ENCODE results near the gene RGS14. TPM values are rescaled to one million over a fixed set of nuclear protein-coding genes. Genes with fewer than 3 reads are reported as not detected.

Gene RGS14
- total RNA-seq, 3 donors from 2014 or later = 43.7 to 62.3 (median 46.2) TPM

DNA sequence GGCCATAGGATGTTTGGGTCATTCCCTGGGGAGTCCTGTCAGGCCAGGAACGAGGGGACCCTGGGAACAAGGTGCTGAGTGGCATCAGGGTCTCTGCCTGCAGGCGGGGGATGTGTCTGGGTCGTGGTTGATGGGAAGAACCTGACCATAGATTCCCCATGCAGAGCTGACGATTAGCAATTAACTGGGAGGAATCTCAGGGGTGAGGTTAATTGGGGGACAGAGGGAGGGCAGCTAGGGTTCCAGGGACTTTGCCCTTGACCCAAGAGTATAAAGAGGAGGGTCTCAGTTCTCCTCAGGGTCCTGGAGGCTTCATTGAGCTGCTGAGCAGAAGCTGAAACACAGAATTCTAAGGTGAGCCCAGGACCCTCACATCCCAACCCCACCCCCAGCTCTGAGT lies 26.4 kb downstream of the RGS14 start, which contains the start of gene SLC34A1:
Gene SLC34A1, plus strand, starts transcription at position 301 of the 400 bp plus-strand sequence. CDS start 1,308 bp downstream, outside the sequence.
- H3K4me3 Mint-ChIP-seq = no peak within 1 kb of the TSS
- no peaks in the 10 kb centered on the region for H3K27me3 Mint-ChIP-seq (ENCODE audit: low read depth)
- H3K4me1 Mint-ChIP-seq (ENCODE audit: low read depth) = peaks cover 44% of the 10 kb centered on the region
- DNase-seq = no peak
- no peaks in the 10 kb centered on the region for H3K36me3 Mint-ChIP-seq (ENCODE audit: insufficient read depth)
- ATAC-seq = no peak
- H3K9me3 Mint-ChIP-seq = no peaks in the 10 kb centered on the region

DNA sequence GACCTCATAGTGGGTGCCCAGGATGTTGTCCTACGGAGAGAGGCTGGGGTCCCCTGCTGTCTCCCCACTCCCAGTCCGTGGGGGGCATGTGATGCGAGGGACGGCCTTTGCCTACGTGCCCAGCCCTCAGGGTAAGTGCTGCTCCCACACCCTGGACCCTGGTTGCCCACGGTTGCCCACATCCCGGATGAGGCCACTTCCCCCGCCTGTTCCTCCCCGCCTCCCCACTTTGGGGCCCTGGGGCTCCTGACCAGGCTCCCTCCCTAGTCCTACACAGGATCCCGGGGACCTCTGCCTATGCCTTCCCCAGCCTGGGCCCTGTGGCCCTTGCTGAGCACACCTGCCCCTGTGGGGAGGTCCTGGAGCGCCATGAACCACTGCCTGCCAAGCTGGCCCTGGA lies 28.0 kb downstream of the RGS14 start:
- ATAC-seq (no peak), DNase-seq (no peak)
- no peak overlapping the region for H3K4me3 Mint-ChIP-seq
- no peaks in the 10 kb centered on the region for H3K36me3 Mint-ChIP-seq (ENCODE audit: insufficient read depth)
- peaks cover 51% of the 10 kb centered on the region for H3K4me1 Mint-ChIP-seq (ENCODE audit: low read depth)
- H3K9me3 Mint-ChIP-seq = no peaks in the 10 kb centered on the region
- no peaks in the 10 kb centered on the region for H3K27me3 Mint-ChIP-seq (ENCODE audit: low read depth)

- Mint-ChIP-seq H3K27me3 (ENCODE audit: low read depth) (no peaks in the 10 kb centered on the region), H3K4me1 (ENCODE audit: low read depth) (peaks cover 57% of the 10 kb centered on the region), H3K9me3 (no peaks in the 10 kb centered on the region), H3K4me3 (no peak overlapping the region), H3K36me3 (ENCODE audit: insufficient read depth) (no peaks in the 10 kb centered on the region)
- ATAC-seq (no peak), DNase-seq (no peak)
Measured at GRCh38 chr5:177386542-177386941, 28.8 kb downstream of the RGS14 start.

GRCh38 chr5:177387405-177387804 lies 29.7 kb downstream of the RGS14 start:
- ATAC-seq (no peak), DNase-seq (no peak)
- H3K4me3 Mint-ChIP-seq = no peak overlapping the region
- no peaks in the 10 kb centered on the region for H3K36me3 Mint-ChIP-seq (ENCODE audit: insufficient read depth)
- no peaks in the 10 kb centered on the region for H3K9me3 Mint-ChIP-seq
- no peaks in the 10 kb centered on the region for H3K27me3 Mint-ChIP-seq (ENCODE audit: low read depth)
- H3K4me1 Mint-ChIP-seq (ENCODE audit: low read depth) = peaks cover 55% of the 10 kb centered on the region

GRCh38 chr5:177388521-177389052 lies 30.9 kb downstream of the RGS14 start:
- no peak for ATAC-seq
- Mint-ChIP-seq H3K36me3 (ENCODE audit: insufficient read depth) (no peaks in the 10 kb centered on the region), H3K9me3 (no peaks in the 10 kb centered on the region), H3K4me3 (no peak overlapping the region), H3K4me1 (ENCODE audit: low read depth) (peaks cover 47% of the 10 kb centered on the region), H3K27me3 (ENCODE audit: low read depth) (no peaks in the 10 kb centered on the region)
- DNase-seq = no peak

DNA sequence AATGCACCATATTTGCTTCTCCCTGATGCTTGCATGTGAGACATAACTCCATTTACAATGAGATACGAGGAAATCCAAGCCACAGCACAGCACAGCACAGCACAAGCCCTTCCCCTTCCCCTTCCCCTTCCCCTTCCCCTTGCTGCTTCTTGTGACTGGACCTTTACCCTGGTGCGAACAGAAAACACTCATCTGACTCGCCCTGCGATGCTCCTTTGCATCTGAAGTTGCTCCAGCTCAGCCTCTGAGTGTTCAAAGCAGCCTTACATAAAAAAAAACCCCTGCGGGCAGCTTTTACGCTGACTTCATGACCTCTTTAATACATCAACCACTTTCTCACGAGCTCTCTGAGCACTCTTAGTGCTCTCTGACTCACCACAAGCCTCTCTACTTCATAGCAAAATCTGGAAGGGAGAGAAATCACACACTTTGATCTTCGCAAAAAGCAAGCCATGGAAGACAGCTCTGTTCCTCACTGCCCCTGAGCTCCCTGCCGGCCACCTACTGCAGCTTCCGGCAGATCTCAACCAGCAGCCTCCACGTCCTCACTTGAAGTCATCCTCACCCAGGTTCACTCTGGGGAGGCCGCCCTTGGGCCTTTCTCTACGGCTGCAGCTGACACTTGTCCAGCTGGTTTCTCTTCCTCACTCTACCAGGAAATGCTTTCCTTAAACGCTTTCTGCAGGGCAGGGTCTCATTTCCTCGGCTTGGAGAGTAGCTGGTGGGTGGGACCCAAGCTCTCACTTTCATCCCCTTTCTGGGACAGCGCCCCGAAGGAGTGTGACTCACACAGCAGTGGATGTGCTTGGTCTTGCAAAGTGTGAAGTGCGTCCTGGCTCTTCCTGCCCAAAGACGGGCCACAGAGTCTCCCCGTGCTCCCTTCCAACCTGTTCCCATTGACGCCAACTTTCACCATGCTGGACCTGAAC lies 31.8 kb downstream of the RGS14 start:
- Mint-ChIP-seq H3K27me3 (ENCODE audit: low read depth) (no peaks in the 10 kb centered on the region), H3K4me1 (ENCODE audit: low read depth) (peaks cover 44% of the 10 kb centered on the region), H3K4me3 (peak overlapping the region; percentile 61), H3K36me3 (ENCODE audit: insufficient read depth) (no peaks in the 10 kb centered on the region), H3K9me3 (no peaks in the 10 kb centered on the region)
- DNase-seq (peak; percentile 31), ATAC-seq (peak; percentile 80 to 85)

DNA sequence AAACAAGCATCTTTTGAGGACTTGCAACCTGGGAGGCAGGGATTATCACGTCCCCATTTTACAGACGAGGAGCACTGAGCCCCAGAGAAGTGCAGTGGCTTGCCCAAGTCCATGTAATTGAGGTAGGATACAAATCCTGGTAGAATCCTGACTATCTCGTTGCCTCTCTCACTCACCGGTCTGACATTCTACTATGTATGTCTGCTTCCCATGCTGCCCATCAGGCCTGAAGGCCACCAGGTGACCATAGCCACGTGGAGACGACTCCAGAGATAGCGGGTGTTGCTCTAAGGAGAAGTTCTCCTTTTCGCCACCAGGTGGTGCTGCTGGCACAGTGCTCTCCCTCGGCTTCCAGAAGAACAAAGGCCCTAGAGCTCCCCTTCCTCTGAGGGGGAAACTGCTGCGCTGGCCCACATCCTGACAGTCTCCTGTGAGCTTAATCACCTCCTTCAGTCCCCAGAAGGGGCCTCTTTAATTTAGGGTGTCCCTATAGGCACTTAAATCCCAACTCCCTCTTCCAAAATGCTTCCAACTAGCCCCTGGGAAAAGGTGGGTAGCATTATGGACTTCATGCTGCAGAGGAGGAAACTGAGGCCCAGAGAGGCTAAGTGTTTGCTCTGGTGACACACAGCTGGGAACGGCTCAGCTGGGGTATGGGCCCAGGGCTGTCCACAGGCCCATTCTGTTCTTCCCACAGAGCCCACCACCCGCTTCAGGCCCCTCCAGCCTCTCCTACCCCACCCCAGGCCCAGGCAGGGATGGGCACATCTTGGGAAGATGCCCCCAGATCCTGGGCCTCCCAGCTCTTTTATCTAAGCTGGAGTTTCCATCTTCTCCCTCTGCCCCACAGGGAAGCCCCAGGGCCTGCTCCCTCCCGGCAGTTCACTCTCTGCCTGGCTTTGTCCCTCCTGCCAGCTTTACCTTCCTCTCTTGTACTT lies 32.9 kb downstream of the RGS14 start:
- peak; percentile 67 to 70 for ATAC-seq
- peaks cover 39% of the 10 kb centered on the region for H3K4me1 Mint-ChIP-seq (ENCODE audit: low read depth)
- no peak overlapping the region for H3K4me3 Mint-ChIP-seq

GRCh38 chr5:177392765-177393164 lies 35.0 kb downstream of the RGS14 start:
- no peaks in the 10 kb centered on the region for H3K9me3 Mint-ChIP-seq
- DNase-seq (no peak), ATAC-seq (no peak)
- no peaks in the 10 kb centered on the region for H3K36me3 Mint-ChIP-seq (ENCODE audit: insufficient read depth)
- H3K27me3 Mint-ChIP-seq (ENCODE audit: low read depth) = no peaks in the 10 kb centered on the region
- H3K4me3 Mint-ChIP-seq = no peak overlapping the region
- H3K4me1 Mint-ChIP-seq (ENCODE audit: low read depth) = peaks cover 36% of the 10 kb centered on the region

More for the DNA sequence above, 32.9 kb downstream of the RGS14 start:
- peak; percentile 88 for DNase-seq
- Mint-ChIP-seq H3K36me3 (ENCODE audit: insufficient read depth) (no peaks in the 10 kb centered on the region), H3K27me3 (ENCODE audit: low read depth) (no peaks in the 10 kb centered on the region), H3K9me3 (no peaks in the 10 kb centered on the region)

GRCh38 chr5:177393206-177393765 lies 35.6 kb downstream of the RGS14 start:
- Mint-ChIP-seq H3K4me3 (no peak overlapping the region), H3K36me3 (ENCODE audit: insufficient read depth) (no peaks in the 10 kb centered on the region), H3K27me3 (ENCODE audit: low read depth) (no peaks in the 10 kb centered on the region), H3K9me3 (no peaks in the 10 kb centered on the region), H3K4me1 (ENCODE audit: low read depth) (peaks cover 32% of the 10 kb centered on the region)
- no peak for ATAC-seq
- no peak for DNase-seq

GRCh38 chr5:177393990-177394389 lies 36.3 kb downstream of the RGS14 start:
- Mint-ChIP-seq H3K9me3 (no peaks in the 10 kb centered on the region), H3K4me3 (no peak overlapping the region), H3K27me3 (ENCODE audit: low read depth) (no peaks in the 10 kb centered on the region), H3K4me1 (ENCODE audit: low read depth) (peaks cover 25% of the 10 kb centered on the region), H3K36me3 (ENCODE audit: insufficient read depth) (no peaks in the 10 kb centered on the region)
- DNase-seq = no peak
- no peak for ATAC-seq

DNA sequence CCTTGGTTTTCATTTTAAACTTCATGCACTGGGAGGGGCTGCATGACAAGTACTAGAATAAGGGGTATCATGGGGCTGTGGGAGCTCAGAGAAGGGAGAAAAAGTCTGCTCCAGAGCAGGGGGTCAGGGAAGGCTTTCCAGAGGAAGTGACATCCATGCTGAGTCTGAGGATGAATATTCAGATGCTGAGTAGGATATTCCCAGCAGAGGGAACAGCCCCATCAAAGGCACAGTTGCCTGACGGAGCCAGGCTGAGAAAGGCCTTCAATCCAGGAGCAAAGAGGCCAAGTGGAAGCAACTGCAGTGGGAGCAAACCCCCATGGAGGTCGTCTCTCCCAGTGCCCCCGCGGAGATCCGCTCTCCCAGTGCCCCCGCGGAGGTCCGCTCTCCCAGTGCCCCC lies 38.4 kb downstream of the RGS14 start:
- H3K4me1 Mint-ChIP-seq (ENCODE audit: low read depth) = peaks cover 5% of the 10 kb centered on the region
- DNase-seq = no peak
- H3K9me3 Mint-ChIP-seq = no peaks in the 10 kb centered on the region
- no peaks in the 10 kb centered on the region for H3K27me3 Mint-ChIP-seq (ENCODE audit: low read depth)
- ATAC-seq = no peak
- no peak overlapping the region for H3K4me3 Mint-ChIP-seq
- no peaks in the 10 kb centered on the region for H3K36me3 Mint-ChIP-seq (ENCODE audit: insufficient read depth)

GRCh38 chr5:177396807-177397206 lies 39.1 kb downstream of the RGS14 start:
- Mint-ChIP-seq H3K4me1 (ENCODE audit: low read depth) (no peaks in the 10 kb centered on the region), H3K9me3 (no peaks in the 10 kb centered on the region), H3K4me3 (no peak overlapping the region), H3K27me3 (ENCODE audit: low read depth) (no peaks in the 10 kb centered on the region), H3K36me3 (ENCODE audit: insufficient read depth) (no peaks in the 10 kb centered on the region)
- DNase-seq (no peak), ATAC-seq (no peak)

DNA sequence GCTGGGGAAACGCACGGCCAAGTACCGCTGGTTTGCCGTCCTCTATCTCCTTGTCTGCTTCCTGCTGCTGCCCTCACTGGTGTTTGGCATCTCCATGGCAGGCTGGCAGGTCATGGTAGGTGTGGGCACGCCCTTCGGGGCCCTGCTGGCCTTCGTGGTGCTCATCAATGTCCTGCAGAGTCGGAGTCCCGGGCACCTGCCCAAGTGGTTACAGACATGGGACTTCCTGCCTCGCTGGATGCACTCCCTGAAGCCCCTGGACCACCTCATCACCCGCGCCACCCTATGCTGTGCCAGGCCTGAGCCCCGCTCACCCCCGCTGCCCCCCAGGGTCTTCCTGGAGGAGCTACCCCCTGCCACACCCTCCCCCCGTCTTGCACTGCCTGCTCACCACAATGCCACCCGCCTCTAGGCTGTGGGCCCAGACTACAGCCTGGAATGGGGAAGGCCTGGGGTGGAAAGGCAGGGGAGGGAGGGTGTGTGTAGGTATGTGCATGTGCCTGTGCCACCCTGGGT lies 40.2 kb downstream of the RGS14 start:
- ATAC-seq (no peak), DNase-seq (no peak)
- H3K9me3 Mint-ChIP-seq = no peaks in the 10 kb centered on the region
- H3K4me1 Mint-ChIP-seq (ENCODE audit: low read depth) = peaks cover 6% of the 10 kb centered on the region
- H3K27me3 Mint-ChIP-seq (ENCODE audit: low read depth) = no peaks in the 10 kb centered on the region
- H3K36me3 Mint-ChIP-seq (ENCODE audit: insufficient read depth) = no peaks in the 10 kb centered on the region
- no peak overlapping the region for H3K4me3 Mint-ChIP-seq
